Measurements from ENCODE around the gene MGAT4A. TPM values are rescaled to one million over a fixed set of nuclear protein-coding genes. Genes with fewer than 3 reads are reported as not detected.

MGAT4A gene
- total and polyA plus RNA-seq, 2 experiments from 2014 or later, result 4.4 to 5.6 TPM

DNA sequence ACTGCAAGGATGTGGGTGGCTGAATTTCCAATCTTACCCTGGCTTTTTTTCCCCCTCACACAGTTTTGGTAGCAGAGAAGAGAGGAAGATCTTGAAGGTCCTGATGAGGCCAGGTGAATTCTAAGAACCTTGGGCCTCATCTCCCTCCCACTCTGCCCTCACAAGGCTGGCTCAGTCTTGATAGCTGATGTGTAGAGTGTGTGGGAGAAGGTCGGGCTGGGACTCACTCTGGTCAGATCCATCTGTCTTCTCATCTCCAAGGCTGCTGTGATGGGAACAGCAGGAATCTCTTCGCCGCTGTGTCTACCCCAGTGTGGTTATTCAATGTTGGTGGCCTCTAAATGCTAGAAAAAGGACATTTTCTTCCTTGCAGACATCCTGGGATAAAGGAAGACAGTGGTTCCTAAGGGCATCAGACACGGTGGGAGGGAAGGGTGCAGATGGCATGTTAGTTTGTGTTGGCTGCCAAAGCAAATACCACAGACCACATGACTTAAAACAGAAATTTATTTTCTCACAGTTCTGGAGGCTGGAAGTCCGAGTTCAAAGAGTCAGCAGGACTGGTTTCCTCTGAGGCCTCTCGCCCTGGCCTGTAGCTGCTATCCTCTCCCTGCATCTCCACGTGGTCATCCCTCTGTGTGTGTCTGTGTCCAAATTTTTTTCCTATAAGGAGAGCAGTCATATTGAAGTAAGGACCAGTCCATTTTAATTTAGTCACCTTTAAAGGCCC is 37.6 kb upstream of the MGAT4A start:
- Histone ChIP-seq H3K27me3 (ENCODE audit: insufficient read depth) (no peaks in the 10 kb centered on the region), H2AFZ (no peak overlapping the region), H3K4me3 (no peak overlapping the region), H3F3A (replicated peaks; ENCODE audit: low read depth) (no peaks in the 10 kb centered on the region), H3K9me2 (ENCODE audit: insufficient read depth) (no peaks in the 10 kb centered on the region), H3K4me1 (ENCODE audit: insufficient read depth) (no peaks in the 10 kb centered on the region), H3K4me2 (no peak overlapping the region), H3K27ac (ENCODE audit: low read depth) (no peak overlapping the region), H3K36me3 (ENCODE audit: insufficient read depth) (no peaks in the 10 kb centered on the region), H4K20me1 (replicated peaks; ENCODE audit: insufficient read depth) (no peaks in the 10 kb centered on the region), H3K79me2 (replicated peaks; ENCODE audit: insufficient read depth) (no peaks in the 10 kb centered on the region)
- Mint-ChIP-seq H3K36me3 (ENCODE audit: low read depth) (no peaks in the 10 kb centered on the region; the same call in 2 of the 3 replicates), H3K9me3 (no peaks in the 10 kb centered on the region), H3K4me3 (no peak overlapping the region), H3K27me3 (ENCODE audit: insufficient read depth, low read depth, poor library complexity) (peaks cover 10% of the 10 kb centered on the region), H3K4me1 (peaks cover 19% of the 10 kb centered on the region), H3K27ac (no peak overlapping the region)
- no peak for TF ChIP-seq NANOG (IDR thresholded peaks at IDR 0.05; ENCODE audit: borderline replicate concordance)
- TF ChIP-seq EZH2 (IDR thresholded peaks at IDR 0.05; ENCODE audit: low read depth, unreplicated experiment), result no peak
- TF ChIP-seq CREB1 (CRISPR knock-in tag; IDR thresholded peaks at IDR 0.05; ENCODE audit: low read depth), result no peak
- TF ChIP-seq, protein P1, sequence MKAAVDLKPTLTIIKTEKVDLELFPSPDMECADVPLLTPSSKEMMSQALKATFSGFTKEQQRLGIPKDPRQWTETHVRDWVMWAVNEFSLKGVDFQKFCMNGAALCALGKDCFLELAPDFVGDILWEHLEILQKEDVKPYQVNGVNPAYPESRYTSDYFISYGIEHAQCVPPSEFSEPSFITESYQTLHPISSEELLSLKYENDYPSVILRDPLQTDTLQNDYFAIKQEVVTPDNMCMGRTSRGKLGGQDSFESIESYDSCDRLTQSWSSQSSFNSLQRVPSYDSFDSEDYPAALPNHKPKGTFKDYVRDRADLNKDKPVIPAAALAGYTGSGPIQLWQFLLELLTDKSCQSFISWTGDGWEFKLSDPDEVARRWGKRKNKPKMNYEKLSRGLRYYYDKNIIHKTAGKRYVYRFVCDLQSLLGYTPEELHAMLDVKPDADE (IDR thresholded peaks at IDR 0.05), result no peak
- TF ChIP-seq ZNF114 (CRISPR knock-in tag; IDR thresholded peaks at IDR 0.05), result no peak
- TF ChIP-seq, protein P2, sequence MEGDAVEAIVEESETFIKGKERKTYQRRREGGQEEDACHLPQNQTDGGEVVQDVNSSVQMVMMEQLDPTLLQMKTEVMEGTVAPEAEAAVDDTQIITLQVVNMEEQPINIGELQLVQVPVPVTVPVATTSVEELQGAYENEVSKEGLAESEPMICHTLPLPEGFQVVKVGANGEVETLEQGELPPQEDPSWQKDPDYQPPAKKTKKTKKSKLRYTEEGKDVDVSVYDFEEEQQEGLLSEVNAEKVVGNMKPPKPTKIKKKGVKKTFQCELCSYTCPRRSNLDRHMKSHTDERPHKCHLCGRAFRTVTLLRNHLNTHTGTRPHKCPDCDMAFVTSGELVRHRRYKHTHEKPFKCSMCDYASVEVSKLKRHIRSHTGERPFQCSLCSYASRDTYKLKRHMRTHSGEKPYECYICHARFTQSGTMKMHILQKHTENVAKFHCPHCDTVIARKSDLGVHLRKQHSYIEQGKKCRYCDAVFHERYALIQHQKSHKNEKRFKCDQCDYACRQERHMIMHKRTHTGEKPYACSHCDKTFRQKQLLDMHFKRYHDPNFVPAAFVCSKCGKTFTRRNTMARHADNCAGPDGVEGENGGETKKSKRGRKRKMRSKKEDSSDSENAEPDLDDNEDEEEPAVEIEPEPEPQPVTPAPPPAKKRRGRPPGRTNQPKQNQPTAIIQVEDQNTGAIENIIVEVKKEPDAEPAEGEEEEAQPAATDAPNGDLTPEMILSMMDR (conservative IDR thresholded peaks at IDR 0.05; ENCODE audit: low read depth in 2 of 2), result no peak
- TF ChIP-seq ZNF331 (CRISPR knock-in tag; IDR thresholded peaks at IDR 0.05; ENCODE audit: low read depth), result no peak
- TF ChIP-seq, protein P3, sequence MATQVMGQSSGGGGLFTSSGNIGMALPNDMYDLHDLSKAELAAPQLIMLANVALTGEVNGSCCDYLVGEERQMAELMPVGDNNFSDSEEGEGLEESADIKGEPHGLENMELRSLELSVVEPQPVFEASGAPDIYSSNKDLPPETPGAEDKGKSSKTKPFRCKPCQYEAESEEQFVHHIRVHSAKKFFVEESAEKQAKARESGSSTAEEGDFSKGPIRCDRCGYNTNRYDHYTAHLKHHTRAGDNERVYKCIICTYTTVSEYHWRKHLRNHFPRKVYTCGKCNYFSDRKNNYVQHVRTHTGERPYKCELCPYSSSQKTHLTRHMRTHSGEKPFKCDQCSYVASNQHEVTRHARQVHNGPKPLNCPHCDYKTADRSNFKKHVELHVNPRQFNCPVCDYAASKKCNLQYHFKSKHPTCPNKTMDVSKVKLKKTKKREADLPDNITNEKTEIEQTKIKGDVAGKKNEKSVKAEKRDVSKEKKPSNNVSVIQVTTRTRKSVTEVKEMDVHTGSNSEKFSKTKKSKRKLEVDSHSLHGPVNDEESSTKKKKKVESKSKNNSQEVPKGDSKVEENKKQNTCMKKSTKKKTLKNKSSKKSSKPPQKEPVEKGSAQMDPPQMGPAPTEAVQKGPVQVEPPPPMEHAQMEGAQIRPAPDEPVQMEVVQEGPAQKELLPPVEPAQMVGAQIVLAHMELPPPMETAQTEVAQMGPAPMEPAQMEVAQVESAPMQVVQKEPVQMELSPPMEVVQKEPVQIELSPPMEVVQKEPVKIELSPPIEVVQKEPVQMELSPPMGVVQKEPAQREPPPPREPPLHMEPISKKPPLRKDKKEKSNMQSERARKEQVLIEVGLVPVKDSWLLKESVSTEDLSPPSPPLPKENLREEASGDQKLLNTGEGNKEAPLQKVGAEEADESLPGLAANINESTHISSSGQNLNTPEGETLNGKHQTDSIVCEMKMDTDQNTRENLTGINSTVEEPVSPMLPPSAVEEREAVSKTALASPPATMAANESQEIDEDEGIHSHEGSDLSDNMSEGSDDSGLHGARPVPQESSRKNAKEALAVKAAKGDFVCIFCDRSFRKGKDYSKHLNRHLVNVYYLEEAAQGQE (IDR thresholded peaks at IDR 0.05; ENCODE audit: unreplicated experiment), result no peak
- TF ChIP-seq, protein P4, sequence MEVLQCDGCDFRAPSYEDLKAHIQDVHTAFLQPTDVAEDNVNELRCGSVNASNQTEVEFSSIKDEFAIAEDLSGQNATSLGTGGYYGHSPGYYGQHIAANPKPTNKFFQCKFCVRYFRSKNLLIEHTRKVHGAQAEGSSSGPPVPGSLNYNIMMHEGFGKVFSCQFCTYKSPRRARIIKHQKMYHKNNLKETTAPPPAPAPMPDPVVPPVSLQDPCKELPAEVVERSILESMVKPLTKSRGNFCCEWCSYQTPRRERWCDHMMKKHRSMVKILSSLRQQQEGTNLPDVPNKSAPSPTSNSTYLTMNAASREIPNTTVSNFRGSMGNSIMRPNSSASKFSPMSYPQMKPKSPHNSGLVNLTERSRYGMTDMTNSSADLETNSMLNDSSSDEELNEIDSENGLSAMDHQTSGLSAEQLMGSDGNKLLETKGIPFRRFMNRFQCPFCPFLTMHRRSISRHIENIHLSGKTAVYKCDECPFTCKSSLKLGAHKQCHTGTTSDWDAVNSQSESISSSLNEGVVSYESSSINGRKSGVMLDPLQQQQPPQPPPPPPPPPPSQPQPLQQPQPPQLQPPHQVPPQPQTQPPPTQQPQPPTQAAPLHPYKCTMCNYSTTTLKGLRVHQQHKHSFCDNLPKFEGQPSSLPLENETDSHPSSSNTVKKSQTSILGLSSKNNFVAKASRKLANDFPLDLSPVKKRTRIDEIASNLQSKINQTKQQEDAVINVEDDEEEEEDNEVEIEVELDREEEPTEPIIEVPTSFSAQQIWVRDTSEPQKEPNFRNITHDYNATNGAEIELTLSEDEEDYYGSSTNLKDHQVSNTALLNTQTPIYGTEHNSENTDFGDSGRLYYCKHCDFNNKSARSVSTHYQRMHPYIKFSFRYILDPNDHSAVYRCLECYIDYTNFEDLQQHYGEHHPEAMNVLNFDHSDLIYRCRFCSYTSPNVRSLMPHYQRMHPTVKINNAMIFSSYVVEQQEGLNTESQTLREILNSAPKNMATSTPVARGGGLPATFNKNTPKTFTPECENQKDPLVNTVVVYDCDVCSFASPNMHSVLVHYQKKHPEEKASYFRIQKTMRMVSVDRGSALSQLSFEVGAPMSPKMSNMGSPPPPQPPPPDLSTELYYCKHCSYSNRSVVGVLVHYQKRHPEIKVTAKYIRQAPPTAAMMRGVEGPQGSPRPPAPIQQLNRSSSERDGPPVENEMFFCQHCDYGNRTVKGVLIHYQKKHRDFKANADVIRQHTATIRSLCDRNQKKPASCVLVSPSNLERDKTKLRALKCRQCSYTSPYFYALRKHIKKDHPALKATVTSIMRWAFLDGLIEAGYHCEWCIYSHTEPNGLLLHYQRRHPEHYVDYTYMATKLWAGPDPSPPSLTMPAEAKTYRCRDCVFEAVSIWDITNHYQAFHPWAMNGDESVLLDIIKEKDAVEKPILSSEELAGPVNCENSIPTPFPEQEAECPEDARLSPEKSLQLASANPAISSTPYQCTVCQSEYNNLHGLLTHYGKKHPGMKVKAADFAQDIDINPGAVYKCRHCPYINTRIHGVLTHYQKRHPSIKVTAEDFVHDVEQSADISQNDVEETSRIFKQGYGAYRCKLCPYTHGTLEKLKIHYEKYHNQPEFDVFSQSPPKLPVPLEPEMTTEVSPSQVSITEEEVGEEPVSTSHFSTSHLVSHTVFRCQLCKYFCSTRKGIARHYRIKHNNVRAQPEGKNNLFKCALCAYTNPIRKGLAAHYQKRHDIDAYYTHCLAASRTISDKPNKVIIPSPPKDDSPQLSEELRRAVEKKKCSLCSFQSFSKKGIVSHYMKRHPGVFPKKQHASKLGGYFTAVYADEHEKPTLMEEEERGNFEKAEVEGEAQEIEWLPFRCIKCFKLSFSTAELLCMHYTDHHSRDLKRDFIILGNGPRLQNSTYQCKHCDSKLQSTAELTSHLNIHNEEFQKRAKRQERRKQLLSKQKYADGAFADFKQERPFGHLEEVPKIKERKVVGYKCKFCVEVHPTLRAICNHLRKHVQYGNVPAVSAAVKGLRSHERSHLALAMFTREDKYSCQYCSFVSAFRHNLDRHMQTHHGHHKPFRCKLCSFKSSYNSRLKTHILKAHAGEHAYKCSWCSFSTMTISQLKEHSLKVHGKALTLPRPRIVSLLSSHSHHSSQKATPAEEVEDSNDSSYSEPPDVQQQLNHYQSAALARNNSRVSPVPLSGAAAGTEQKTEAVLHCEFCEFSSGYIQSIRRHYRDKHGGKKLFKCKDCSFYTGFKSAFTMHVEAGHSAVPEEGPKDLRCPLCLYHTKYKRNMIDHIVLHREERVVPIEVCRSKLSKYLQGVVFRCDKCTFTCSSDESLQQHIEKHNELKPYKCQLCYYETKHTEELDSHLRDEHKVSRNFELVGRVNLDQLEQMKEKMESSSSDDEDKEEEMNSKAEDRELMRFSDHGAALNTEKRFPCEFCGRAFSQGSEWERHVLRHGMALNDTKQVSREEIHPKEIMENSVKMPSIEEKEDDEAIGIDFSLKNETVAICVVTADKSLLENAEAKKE (CRISPR knock-in tag; IDR thresholded peaks at IDR 0.05), result no peak
- no peak for TF ChIP-seq EZH2phosphoT487 (IDR thresholded peaks at IDR 0.05; ENCODE audit: unreplicated experiment)
- no peak for TF ChIP-seq POLR2AphosphoS5 (IDR thresholded peaks at IDR 0.05; ENCODE audit: low read depth)
- no peak for TF ChIP-seq STAT1 (IDR thresholded peaks at IDR 0.05; ENCODE audit: unreplicated experiment)
- TF ChIP-seq JUNB (IDR thresholded peaks at IDR 0.05; ENCODE audit: unreplicated experiment), result no peak
- no peak for ATAC-seq
- no peak for DNase-seq (ENCODE audit: low spot score)

Measured in GM23338 (cell line).